HEK293 (cell line): Measurements from ENCODE around the gene RND2.
A peak's percentile ranks its signal among the peaks of the same experiment; 100 is the strongest.

Experiments used
- CTCF ChIA-PET: fragments of 350-600 bp; formaldehyde crosslinking; extraction: SDS; loops from one replicate; lab custom pipeline; 2021; ENCODE audit warnings: antibody characterized with exemption; lab: Yijun Ruan, JAX
- POLR2A ChIA-PET: fragments of 300-600 bp; formaldehyde crosslinking; extraction: SDS; loops from one replicate; lab custom pipeline; 2020; ENCODE audit warnings: antibody characterized with exemption, inconsistent platforms; lab: Yijun Ruan, JAX
- H3K27ac ChIP-seq: fragments of 200-500 bp; sonication (Bioruptor generic); 2 replicates; pipeline ENCODE4 v1.5.1; 2014; ENCODE audit warnings: low read depth, low read length, control low read depth, inconsistent platforms; ENCODE audit errors: extremely low read depth
- H3K36me3 ChIP-seq, 2 experiments: fragments of 200-500 bp in 1 of 2; sonication (Bioruptor generic) in 1 of 2; 1 replicate in 1 of 2; 2 replicates in 1 of 2; pipeline ENCODE4 v1.5.1; 2014 to 2017; ENCODE audit warnings: inconsistent platforms in 2 of 2, low read length in 2 of 2; ENCODE audit not compliant: control insufficient read depth in 2 of 2, insufficient read depth in 1 of 2
- H3K4me1 ChIP-seq: fragments of 200-500 bp; sonication (Bioruptor generic); 2 replicates; pipeline ENCODE4 v1.5.1; 2014; ENCODE audit warnings: mild to moderate bottlenecking, low read length, inconsistent platforms; ENCODE audit not compliant: control insufficient read depth, insufficient read depth
- H3K4me3 ChIP-seq: 2 replicates; pipeline ENCODE4 v1.5.1; 2011; ENCODE audit warnings: low read depth, mild to moderate bottlenecking, control low read depth, low read length, moderate library complexity
- H3K9me3 ChIP-seq: fragments of 200-500 bp; sonication (Bioruptor generic); 2 replicates; pipeline ENCODE4 v1.5.1; 2014; ENCODE audit warnings: low read depth, low read length, inconsistent platforms; ENCODE audit not compliant: control insufficient read depth, insufficient read depth
- EGR2 ChIP-seq: fragments of 450-650 bp; formaldehyde crosslinking; IDR thresholded peaks from 2 replicates; pipeline ENCODE4 v1.5.1; 2016; ENCODE audit warnings: low read depth, missing biosample characterization, missing genetic modification characterization
- KLF1 ChIP-seq: fragments of 450-650 bp; formaldehyde crosslinking; IDR thresholded peaks from 2 replicates; pipeline ENCODE4 v1.5.1; 2016; ENCODE audit warnings: missing biosample characterization, missing genetic modification characterization
- KLF16 ChIP-seq: fragments of 450-650 bp; formaldehyde crosslinking; IDR thresholded peaks from 2 replicates; pipeline ENCODE4 v1.5.1; 2017; ENCODE audit warnings: missing biosample characterization, missing genetic modification characterization
- TCF7L2 ChIP-seq: IDR thresholded peaks from 2 replicates; pipeline ENCODE4 v1.6.1; 2011; ENCODE audit warnings: low read depth, mild to moderate bottlenecking, inconsistent platforms, low read length, moderate library complexity, borderline replicate concordance
- YY2 ChIP-seq: fragments of 450-650 bp; formaldehyde crosslinking; IDR thresholded peaks from 2 replicates; pipeline ENCODE4 v1.5.1; 2016; ENCODE audit warnings: missing biosample characterization, missing genetic modification characterization
- ZBTB21 ChIP-seq: fragments of 450-650 bp; formaldehyde crosslinking; IDR thresholded peaks from 2 replicates; pipeline ENCODE4 v1.5.1; 2017; ENCODE audit warnings: missing biosample characterization, missing genetic modification characterization
- ZBTB7A ChIP-seq: fragments of 450-650 bp; formaldehyde crosslinking; IDR thresholded peaks from 2 replicates; pipeline ENCODE4 v1.5.1; 2016; ENCODE audit warnings: low read depth, missing biosample characterization, missing genetic modification characterization
- ZFP69B ChIP-seq: fragments of 450-650 bp; formaldehyde crosslinking; IDR thresholded peaks from 2 replicates; pipeline ENCODE4 v1.5.1; 2016; ENCODE audit warnings: missing biosample characterization, missing genetic modification characterization
- ZNF16 ChIP-seq: fragments of 450-650 bp; formaldehyde crosslinking; IDR thresholded peaks from 2 replicates; pipeline ENCODE4 v1.5.1; 2016; ENCODE audit warnings: low read depth, missing biosample characterization, missing genetic modification characterization
- ZNF26 ChIP-seq: fragments of 450-650 bp; formaldehyde crosslinking; IDR thresholded peaks from 2 replicates; pipeline ENCODE4 v1.5.1; 2016; ENCODE audit warnings: missing biosample characterization, missing genetic modification characterization
- ZNF341 ChIP-seq: fragments of 450-650 bp; formaldehyde crosslinking; IDR thresholded peaks from 2 replicates; pipeline ENCODE4; 2016; ENCODE audit warnings: low read depth, missing biosample characterization, missing genetic modification characterization
- ZNF404 ChIP-seq: fragments of 450-650 bp; formaldehyde crosslinking; IDR thresholded peaks from 2 replicates; pipeline ENCODE4 v1.5.1; 2017; ENCODE audit warnings: missing biosample characterization, missing genetic modification characterization
- ZNF423 ChIP-seq: fragments of 450-650 bp; formaldehyde crosslinking; IDR thresholded peaks from 2 replicates; pipeline ENCODE4 v1.5.1; 2016; ENCODE audit warnings: missing biosample characterization, missing genetic modification characterization
- ZNF426 ChIP-seq: fragments of 450-650 bp; formaldehyde crosslinking; IDR thresholded peaks from 2 replicates; pipeline ENCODE4 v1.5.1; 2017; ENCODE audit warnings: missing biosample characterization, missing genetic modification characterization, mild to moderate bottlenecking, inconsistent platforms, moderate library complexity
- ZNF560 ChIP-seq: fragments of 450-650 bp; formaldehyde crosslinking; IDR thresholded peaks from 2 replicates; pipeline ENCODE4 v1.5.1; 2017; ENCODE audit warnings: missing biosample characterization, missing genetic modification characterization, borderline replicate concordance
- ZSCAN4 ChIP-seq: fragments of 450-650 bp; formaldehyde crosslinking; IDR thresholded peaks from 2 replicates; pipeline ENCODE4 v1.5.1; 2017; ENCODE audit warnings: missing biosample characterization, missing genetic modification characterization
- TF ChIP-seq, protein P1 (sequence below): fragments of 450-650 bp; formaldehyde crosslinking; IDR thresholded peaks from 2 replicates; pipeline ENCODE4 v1.5.1; 2016; ENCODE audit warnings: missing biosample characterization, missing genetic modification characterization
- TF ChIP-seq, protein P2 (sequence below): fragments of 450-650 bp; formaldehyde crosslinking; IDR thresholded peaks from 2 replicates; pipeline ENCODE4 v1.5.1; 2016; ENCODE audit warnings: missing biosample characterization, missing genetic modification characterization, borderline replicate concordance
- TF ChIP-seq, protein P3 (sequence below): sonication (generic); formaldehyde crosslinking; IDR thresholded peaks from 2 replicates; pipeline ENCODE4 v1.8.1; 2022; ENCODE audit warnings: mild to moderate bottlenecking, moderate library complexity, missing genetic modification reagents
- TF ChIP-seq, protein P4 (sequence below): fragments of 450-650 bp; formaldehyde crosslinking; IDR thresholded peaks from 2 replicates; pipeline ENCODE4 v1.5.1; 2016; ENCODE audit warnings: missing biosample characterization, missing genetic modification characterization

Gene RND2

DNA sequence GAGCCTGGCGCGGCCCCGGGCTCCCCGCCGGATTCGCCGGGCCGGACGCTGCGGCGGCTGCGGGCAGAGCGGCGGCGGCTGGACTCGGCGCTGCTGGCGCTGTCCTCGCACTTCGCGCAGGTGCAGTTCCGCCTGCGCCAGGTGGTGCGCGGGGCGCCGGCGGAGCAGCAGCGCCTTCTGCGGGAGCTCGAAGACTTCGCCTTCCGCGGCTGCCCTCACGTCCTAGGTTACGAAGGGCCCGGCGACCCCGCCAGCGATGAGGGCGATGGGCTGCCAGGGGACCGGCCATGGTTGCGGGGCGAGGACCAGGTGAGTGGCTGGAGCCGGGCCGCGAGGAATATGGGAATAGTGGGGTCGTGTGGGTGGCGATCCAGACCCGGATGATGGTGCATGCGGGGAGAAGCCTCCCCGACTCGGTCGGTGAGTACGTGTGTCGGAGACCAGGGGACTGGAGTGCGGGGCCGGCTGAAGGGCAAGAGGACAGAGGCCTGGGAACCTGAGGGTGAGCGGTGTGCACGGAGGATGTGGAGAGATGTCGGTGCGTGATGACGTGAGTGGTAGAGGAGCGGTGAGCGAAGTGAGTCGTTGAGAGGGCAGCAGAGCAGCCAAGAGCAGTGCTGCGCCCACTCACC, 44.1 kb upstream of the RND2 start (continued):
- TF ChIP-seq ZNF404 (tag by site-specific recombination) (no peak), YY2 (tag by site-specific recombination) (0 out of 2 replicates have a peak, but pooled peaks have one; percentile 15), ZSCAN4 (peak; percentile 20; the same call in 1 of the 2 replicates), ZNF16 (tag by site-specific recombination) (no peak), KLF16 (tag by site-specific recombination) (no peak), KLF1 (tag by site-specific recombination) (peak; percentile 45; the same call in 1 of the 2 replicates), EGR2 (peak; percentile 51), ZBTB21 (peak; percentile 61; the same call in 1 of the 2 replicates), ZFP69B (tag by site-specific recombination) (peak; percentile 57; the same call in 1 of the 2 replicates)
- TF ChIP-seq, protein P1, sequence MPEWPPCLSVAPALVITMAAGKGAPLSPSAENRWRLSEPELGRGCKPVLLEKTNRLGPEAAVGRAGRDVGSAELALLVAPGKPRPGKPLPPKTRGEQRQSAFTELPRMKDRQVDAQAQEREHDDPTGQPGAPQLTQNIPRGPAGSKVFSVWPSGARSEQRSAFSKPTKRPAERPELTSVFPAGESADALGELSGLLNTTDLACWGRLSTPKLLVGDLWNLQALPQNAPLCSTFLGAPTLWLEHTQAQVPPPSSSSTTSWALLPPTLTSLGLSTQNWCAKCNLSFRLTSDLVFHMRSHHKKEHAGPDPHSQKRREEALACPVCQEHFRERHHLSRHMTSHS: no peak
- TF ChIP-seq, protein P2, sequence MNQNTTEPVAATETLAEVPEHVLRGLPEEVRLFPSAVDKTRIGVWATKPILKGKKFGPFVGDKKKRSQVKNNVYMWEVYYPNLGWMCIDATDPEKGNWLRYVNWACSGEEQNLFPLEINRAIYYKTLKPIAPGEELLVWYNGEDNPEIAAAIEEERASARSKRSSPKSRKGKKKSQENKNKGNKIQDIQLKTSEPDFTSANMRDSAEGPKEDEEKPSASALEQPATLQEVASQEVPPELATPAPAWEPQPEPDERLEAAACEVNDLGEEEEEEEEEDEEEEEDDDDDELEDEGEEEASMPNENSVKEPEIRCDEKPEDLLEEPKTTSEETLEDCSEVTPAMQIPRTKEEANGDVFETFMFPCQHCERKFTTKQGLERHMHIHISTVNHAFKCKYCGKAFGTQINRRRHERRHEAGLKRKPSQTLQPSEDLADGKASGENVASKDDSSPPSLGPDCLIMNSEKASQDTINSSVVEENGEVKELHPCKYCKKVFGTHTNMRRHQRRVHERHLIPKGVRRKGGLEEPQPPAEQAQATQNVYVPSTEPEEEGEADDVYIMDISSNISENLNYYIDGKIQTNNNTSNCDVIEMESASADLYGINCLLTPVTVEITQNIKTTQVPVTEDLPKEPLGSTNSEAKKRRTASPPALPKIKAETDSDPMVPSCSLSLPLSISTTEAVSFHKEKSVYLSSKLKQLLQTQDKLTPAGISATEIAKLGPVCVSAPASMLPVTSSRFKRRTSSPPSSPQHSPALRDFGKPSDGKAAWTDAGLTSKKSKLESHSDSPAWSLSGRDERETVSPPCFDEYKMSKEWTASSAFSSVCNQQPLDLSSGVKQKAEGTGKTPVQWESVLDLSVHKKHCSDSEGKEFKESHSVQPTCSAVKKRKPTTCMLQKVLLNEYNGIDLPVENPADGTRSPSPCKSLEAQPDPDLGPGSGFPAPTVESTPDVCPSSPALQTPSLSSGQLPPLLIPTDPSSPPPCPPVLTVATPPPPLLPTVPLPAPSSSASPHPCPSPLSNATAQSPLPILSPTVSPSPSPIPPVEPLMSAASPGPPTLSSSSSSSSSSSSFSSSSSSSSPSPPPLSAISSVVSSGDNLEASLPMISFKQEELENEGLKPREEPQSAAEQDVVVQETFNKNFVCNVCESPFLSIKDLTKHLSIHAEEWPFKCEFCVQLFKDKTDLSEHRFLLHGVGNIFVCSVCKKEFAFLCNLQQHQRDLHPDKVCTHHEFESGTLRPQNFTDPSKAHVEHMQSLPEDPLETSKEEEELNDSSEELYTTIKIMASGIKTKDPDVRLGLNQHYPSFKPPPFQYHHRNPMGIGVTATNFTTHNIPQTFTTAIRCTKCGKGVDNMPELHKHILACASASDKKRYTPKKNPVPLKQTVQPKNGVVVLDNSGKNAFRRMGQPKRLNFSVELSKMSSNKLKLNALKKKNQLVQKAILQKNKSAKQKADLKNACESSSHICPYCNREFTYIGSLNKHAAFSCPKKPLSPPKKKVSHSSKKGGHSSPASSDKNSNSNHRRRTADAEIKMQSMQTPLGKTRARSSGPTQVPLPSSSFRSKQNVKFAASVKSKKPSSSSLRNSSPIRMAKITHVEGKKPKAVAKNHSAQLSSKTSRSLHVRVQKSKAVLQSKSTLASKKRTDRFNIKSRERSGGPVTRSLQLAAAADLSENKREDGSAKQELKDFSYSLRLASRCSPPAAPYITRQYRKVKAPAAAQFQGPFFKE (tag by site-specific recombination): 0 out of 2 replicates have a peak, but pooled peaks have one; percentile 88
- TF ChIP-seq, protein P3, sequence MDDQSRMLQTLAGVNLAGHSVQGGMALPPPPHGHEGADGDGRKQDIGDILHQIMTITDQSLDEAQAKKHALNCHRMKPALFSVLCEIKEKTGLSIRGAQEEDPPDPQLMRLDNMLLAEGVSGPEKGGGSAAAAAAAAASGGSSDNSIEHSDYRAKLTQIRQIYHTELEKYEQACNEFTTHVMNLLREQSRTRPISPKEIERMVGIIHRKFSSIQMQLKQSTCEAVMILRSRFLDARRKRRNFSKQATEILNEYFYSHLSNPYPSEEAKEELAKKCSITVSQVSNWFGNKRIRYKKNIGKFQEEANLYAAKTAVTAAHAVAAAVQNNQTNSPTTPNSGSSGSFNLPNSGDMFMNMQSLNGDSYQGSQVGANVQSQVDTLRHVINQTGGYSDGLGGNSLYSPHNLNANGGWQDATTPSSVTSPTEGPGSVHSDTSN: 0 out of 2 replicates have a peak, but pooled peaks have one; percentile 42

- POLR2A ChIA-PET: interaction anchor here (0.6 to 4.2 kb wide), 4 partner anchors 15 to 385 kb away, joined by 3 to 26 read pairs (median 5); partner anchors contain the start of gene RPL27
- peaks cover 17 to 27% of the 10 kb centered on the region in 2 experiments for H3K36me3 ChIP-seq
- TF ChIP-seq, protein P3: no peak
- TF ChIP-seq ZBTB7A (tag by site-specific recombination): no peak
- no peak for TF ChIP-seq ZNF341 (tag by site-specific recombination)
- TF ChIP-seq TCF7L2: no peak
- no peak for TF ChIP-seq ZNF423 (tag by site-specific recombination)
- TF ChIP-seq ZNF426 (tag by site-specific recombination): no peak
- no peak for TF ChIP-seq ZNF26 (tag by site-specific recombination)
- TF ChIP-seq, protein P4, sequence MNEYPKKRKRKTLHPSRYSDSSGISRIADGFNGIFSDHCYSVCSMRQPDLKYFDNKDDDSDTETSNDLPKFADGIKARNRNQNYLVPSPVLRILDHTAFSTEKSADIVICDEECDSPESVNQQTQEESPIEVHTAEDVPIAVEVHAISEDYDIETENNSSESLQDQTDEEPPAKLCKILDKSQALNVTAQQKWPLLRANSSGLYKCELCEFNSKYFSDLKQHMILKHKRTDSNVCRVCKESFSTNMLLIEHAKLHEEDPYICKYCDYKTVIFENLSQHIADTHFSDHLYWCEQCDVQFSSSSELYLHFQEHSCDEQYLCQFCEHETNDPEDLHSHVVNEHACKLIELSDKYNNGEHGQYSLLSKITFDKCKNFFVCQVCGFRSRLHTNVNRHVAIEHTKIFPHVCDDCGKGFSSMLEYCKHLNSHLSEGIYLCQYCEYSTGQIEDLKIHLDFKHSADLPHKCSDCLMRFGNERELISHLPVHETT: no peak
- no peak for TF ChIP-seq ZNF560 (tag by site-specific recombination)
- TF ChIP-seq, all 188 proteins: peak for 0
- Histone ChIP-seq H3K4me3 (no peak overlapping the region), H3K9me3 (no peaks in the 10 kb centered on the region), H3K27ac (no peak overlapping the region), H3K4me1 (peaks cover 10% of the 10 kb centered on the region)
- CTCF ChIA-PET: no interaction called here
Observed at GRCh38 chr17:42982266-42982665, 42.8 kb upstream of the RND2 start.
